Measurements from ENCODE around the gene LCNL1.

The LCNL1 gene

DNA sequence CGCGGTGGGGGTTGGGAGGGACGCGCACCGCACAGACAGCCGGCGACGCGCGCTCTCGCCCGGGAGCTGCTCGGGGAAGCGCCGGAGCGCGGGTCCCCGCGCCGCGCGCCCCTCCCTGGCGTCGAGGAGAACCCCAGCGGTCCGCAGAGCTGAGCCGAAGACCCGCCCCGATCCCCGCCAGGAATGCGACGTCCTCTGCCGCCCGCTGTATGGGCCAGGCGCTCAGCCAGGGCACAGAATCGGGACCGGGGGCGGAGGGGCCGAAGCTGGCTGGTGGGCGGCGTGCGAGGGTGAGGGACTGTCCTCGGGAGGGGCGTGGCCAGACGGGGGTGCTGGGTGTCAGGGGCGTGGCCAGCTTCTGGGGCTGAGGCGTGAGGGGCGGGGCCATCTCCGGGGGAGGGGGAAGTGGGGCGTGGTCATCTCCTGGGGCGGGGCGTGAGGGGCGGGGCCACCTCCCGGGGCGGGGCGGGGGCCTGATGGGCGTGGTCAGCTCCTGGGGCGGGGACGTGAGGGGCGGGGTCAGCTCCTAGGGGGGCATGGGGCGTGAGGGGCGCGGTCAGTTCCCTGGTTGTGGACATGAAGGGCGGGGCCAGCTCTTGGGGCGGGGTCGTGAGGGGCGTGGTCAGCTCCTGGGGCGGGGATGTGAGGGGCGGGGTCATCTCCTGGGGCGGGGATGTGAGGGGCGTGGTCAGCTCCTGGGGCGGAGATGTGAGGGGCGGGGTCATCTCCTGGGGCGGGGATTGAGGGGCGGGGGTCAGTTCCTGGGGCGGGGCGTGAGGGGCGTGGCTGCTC, 4.5 kb upstream of the LCNL1 start:
- Histone ChIP-seq H3K4me3 (ENCODE audit: low read length) (no peak overlapping the region), H3K4me1 (ENCODE audit: control insufficient read depth, low read length) (no peaks in the 10 kb centered on the region), H3F3A (ENCODE audit: control insufficient read depth, insufficient read depth) (no peaks in the 10 kb centered on the region), H3K4me2 (ENCODE audit: low read length) (no peak overlapping the region), H4K20me1 (ENCODE audit: control insufficient read depth, insufficient read depth, low read depth, low read length) (no peaks in the 10 kb centered on the region), H3K27ac (ENCODE audit: low read depth, low read length) (no peak overlapping the region), H3K27me3 (ENCODE audit: control insufficient read depth, low read length) (no peaks in the 10 kb centered on the region), H3K9me3 (ENCODE audit: control insufficient read depth, insufficient read depth, low read length) (no peaks in the 10 kb centered on the region), H3K9me2 (replicated peaks; ENCODE audit: control insufficient read depth, low read length) (no peaks in the 10 kb centered on the region), H3K79me2 (ENCODE audit: control insufficient read depth, low read length) (no peaks in the 10 kb centered on the region), H3K36me3 (ENCODE audit: control insufficient read depth, low read length) (no peaks in the 10 kb centered on the region)
- TF ChIP-seq, protein P1, sequence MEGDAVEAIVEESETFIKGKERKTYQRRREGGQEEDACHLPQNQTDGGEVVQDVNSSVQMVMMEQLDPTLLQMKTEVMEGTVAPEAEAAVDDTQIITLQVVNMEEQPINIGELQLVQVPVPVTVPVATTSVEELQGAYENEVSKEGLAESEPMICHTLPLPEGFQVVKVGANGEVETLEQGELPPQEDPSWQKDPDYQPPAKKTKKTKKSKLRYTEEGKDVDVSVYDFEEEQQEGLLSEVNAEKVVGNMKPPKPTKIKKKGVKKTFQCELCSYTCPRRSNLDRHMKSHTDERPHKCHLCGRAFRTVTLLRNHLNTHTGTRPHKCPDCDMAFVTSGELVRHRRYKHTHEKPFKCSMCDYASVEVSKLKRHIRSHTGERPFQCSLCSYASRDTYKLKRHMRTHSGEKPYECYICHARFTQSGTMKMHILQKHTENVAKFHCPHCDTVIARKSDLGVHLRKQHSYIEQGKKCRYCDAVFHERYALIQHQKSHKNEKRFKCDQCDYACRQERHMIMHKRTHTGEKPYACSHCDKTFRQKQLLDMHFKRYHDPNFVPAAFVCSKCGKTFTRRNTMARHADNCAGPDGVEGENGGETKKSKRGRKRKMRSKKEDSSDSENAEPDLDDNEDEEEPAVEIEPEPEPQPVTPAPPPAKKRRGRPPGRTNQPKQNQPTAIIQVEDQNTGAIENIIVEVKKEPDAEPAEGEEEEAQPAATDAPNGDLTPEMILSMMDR (IDR thresholded peaks at IDR 0.05; ENCODE audit: low read depth, low read length, poor library complexity, severe bottlenecking) = no peak
- TF ChIP-seq EZH2phosphoT487 (IDR thresholded peaks at IDR 0.05; ENCODE audit: borderline replicate concordance, low read length) = no peak

- no peak overlapping the region for H3K27ac ChIP-seq (ENCODE audit: low read depth, low read length)
- H3K9me2 ChIP-seq (replicated peaks; ENCODE audit: control insufficient read depth, low read length) = no peaks in the 10 kb centered on the region
- H3K36me3 ChIP-seq (ENCODE audit: control insufficient read depth, low read length) = no peaks in the 10 kb centered on the region
- no peaks in the 10 kb centered on the region for H3K4me1 ChIP-seq (ENCODE audit: control insufficient read depth, low read length)
- H4K20me1 ChIP-seq (ENCODE audit: control insufficient read depth, insufficient read depth, low read depth, low read length) = no peaks in the 10 kb centered on the region
- H3K79me2 ChIP-seq (ENCODE audit: control insufficient read depth, low read length) = no peaks in the 10 kb centered on the region
- TF ChIP-seq, protein P1 (IDR thresholded peaks at IDR 0.05; ENCODE audit: low read depth, low read length, poor library complexity, severe bottlenecking) = no peak
- TF ChIP-seq EZH2phosphoT487 (IDR thresholded peaks at IDR 0.05; ENCODE audit: borderline replicate concordance, low read length) = no peak
- peaks cover 7% of the 10 kb centered on the region; the same call in 1 of the 2 replicates for H3K27me3 ChIP-seq (ENCODE audit: control insufficient read depth, low read length)
- H3K4me2 ChIP-seq (ENCODE audit: low read length) = no peak overlapping the region
- H3F3A ChIP-seq (ENCODE audit: control insufficient read depth, insufficient read depth) = no peaks in the 10 kb centered on the region
- H3K4me3 ChIP-seq (ENCODE audit: low read length) = no peak overlapping the region
- no peaks in the 10 kb centered on the region for H3K9me3 ChIP-seq (ENCODE audit: control insufficient read depth, insufficient read depth, low read length)
These were observed 3.8 kb upstream of the LCNL1 start for GRCh38 chr9:136978865-136979544.

GRCh38 chr9:136979769-136980587, 2.8 kb upstream of the LCNL1 start:
- H3K27ac ChIP-seq (ENCODE audit: low read depth, low read length) = no peak overlapping the region
- H3F3A ChIP-seq (ENCODE audit: control insufficient read depth, insufficient read depth) = no peaks in the 10 kb centered on the region
- H3K4me1 ChIP-seq (ENCODE audit: control insufficient read depth, low read length) = no peaks in the 10 kb centered on the region
- no peak for TF ChIP-seq EZH2phosphoT487 (IDR thresholded peaks at IDR 0.05; ENCODE audit: borderline replicate concordance, low read length)
- TF ChIP-seq, protein P1 (IDR thresholded peaks at IDR 0.05; ENCODE audit: low read depth, low read length, poor library complexity, severe bottlenecking) = no peak
- no peaks in the 10 kb centered on the region for H4K20me1 ChIP-seq (ENCODE audit: control insufficient read depth, insufficient read depth, low read depth, low read length)
- H3K27me3 ChIP-seq (ENCODE audit: control insufficient read depth, low read length) = peaks cover 11% of the 10 kb centered on the region
- no peak overlapping the region for H3K4me2 ChIP-seq (ENCODE audit: low read length)
- H3K36me3 ChIP-seq (ENCODE audit: control insufficient read depth, low read length) = no peaks in the 10 kb centered on the region
- no peaks in the 10 kb centered on the region for H3K79me2 ChIP-seq (ENCODE audit: control insufficient read depth, low read length)
- H3K9me3 ChIP-seq (ENCODE audit: control insufficient read depth, insufficient read depth, low read length) = no peaks in the 10 kb centered on the region
- H3K9me2 ChIP-seq (replicated peaks; ENCODE audit: control insufficient read depth, low read length) = no peaks in the 10 kb centered on the region
- no peak overlapping the region for H3K4me3 ChIP-seq (ENCODE audit: low read length)

Data from DOHH2 (cell line).